CD4-positive, alpha-beta T cell treated with Interferon alpha-2 for 1 hour (primary cell): ENCODE results near the gene IL1R2.

Experiments used
- DNase-seq, 2 donors: peaks; one replicate each; pipeline ENCODE4 v3.0.0-alpha.2; 2020 to 2022

The IL1R2 gene

DNA sequence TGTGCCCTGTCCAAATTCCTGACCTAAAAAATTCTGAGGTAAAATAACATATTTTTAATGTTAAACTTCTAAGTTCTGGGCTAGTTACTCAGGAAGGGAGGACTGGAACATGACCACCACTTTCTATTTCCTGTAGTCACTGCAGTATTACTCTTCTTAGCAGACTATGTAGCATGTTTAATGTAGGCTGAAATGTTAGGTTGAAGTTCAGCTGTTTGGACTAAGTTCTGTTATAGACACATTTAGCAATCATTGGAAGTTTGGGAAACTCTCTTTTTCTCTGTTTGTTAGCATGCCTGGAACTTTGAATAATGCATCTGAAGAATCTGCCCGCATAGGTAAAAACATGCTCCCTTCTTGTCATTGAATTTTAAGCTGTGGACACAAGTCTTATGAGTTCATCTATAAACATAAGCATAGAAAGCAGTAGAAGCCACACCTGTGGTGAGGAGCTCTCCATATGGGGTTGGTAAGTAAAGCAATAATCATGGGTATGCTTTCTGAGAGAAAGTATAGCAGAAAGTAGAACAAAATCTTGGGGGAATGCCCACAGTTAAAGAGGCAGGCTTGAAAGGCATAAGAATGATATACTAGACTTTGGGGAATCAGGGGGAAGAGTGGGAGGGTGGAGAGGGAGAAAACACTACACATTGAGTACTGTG, 52.6 kb downstream of the IL1R2 start:
- DNase-seq = no peak

- DNase-seq = no peak
These were observed 53.3 kb downstream of the IL1R2 start for GRCh38 chr2:102044967-102045489.

DNA sequence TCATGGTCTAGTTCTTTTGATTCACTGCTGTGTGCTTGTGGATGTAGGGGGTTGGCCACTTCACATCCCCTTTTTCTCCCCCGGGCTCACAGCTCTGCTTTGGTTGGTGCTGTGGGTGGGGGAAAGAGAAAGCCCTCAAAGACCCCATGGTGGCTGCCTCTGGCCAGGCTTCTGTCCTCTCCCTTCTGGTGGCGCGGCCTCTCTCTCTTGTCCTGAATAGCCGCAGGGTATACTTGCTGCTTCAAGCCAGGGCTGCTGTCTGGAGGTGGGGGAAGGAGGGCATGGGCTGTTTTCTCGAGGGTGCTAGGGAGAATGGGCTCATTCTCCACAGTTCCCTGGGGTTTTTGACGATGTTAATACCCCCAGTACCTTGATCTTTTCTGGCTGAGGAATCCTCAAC, 53.9 kb downstream of the IL1R2 start:
- DNase-seq = no peak

DNA sequence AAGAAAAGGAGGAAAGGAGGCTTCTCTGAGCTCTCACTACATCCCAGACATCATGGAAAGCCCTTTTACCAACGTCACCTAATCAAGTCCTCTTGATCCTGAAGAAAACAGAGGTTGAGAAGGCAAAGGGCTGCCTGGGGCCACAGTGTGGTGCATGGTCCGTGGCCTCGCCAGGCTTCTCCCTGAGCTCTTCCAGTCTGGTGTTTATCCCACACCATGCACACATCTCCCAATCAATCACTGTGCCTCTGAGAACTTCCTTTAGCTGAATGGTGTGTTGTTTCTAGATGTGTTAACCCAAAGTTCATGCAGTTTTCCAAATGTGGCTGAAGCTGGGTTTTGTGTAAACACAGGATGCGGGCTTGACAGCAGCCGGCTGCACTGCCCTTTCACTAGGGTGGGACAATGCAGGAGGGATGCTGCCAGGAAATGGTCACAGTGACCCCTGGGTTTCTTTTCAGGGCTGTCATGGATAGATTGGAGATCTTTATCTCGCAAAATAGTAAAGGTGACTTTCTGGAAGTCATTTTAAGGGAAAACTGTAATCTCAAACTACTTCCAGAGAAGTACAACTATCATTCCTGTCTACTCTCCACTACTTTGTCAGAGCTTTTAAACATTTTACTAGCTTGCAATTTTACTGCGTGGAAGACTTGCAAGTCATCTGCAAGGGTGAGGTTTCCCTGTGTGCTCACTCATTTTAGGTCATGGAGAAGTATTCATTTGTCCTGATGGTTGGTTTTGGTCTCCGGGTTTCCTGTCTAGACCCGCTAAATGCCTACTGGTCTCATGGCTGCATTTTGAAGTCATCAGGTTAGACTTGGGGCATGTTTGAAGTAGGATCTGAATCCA, 54.6 kb downstream of the IL1R2 start:
- no peak for DNase-seq

GRCh38 chr2:102048465-102048864, 56.7 kb downstream of the IL1R2 start:
- no peak for DNase-seq

DNA sequence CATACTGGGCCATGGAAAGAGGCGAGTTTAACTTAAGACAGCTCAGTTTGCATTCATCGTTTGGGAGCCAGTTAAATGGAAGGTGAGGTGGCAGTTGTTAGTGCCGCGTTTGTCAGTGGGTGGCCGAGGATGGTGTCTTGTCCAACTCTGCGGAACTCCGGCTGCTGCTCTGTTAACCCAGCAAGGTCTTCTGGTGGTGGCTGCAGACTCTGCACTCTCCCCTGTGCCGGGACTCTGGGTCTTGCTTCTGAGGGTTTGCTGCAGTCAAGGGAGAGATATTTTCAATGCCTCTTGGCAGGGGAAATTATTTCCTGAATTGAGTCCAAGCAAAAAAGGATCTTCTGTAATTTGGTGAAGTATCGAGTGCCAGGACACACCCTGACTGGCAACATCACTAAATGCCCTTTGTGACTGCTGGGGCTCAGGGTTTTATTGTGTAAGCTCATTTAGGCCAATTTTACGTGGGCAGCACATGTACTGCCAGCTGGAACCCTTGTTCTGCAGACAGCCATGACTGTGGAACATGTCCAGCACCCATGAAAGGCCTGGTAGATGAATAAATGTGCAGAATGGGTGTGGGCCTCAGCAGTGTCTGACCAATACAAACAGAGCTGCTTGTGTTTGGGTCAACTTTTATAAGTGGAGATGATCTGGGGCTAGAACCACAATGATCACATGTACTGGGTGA, 58.1 kb downstream of the IL1R2 start:
- no peak for DNase-seq

GRCh38 chr2:102050854-102051391, 59.2 kb downstream of the IL1R2 start:
- DNase-seq = no peak

DNA sequence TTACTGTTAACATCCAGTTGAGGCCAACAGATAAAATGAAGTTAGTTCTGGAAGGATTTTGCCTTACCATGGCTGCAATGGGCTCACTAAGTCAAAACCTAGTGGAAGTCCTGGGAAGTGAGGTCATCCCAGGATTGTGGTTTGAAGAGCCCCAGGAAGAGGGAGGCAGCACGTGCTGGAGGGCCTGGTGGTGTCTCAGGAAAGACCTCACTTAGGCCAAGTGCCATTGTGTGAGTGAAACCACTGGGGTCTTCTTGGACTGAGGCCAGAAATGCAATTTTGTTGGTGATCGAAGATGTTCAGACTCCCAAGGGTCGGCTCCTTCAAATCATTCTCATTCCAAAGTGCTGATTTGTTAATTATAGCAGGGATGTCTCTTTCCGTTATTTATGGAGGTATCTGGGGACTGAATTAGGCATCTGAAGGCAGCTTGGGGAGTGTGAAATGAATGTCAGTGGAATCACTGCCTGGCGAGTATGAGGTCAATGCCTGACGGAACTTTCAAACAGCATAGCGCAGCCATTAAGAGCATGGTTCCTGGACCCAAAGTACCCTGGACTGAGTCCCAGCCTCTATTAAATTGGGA, 60.0 kb downstream of the IL1R2 start:
- DNase-seq = no peak

DNA sequence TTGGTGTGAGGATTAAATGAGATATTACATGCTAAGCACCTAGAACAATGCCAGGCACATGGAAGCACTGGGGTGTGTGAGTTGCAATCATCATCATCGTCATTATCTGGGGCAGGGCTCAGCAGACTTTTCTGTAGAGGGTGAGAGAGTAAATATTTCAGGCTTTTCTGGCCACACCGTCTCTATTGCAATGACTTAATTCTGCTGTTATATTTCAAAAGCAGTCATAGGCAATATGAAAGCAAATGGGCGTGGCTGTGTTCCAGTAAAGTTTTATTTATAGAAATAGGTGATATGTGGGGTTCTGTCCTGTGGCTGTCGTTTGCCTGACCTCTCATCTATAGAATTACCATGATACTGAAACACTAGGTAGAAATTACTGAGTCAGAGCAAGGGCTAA, 60.6 kb downstream of the IL1R2 start:
- no peak for DNase-seq

DNA sequence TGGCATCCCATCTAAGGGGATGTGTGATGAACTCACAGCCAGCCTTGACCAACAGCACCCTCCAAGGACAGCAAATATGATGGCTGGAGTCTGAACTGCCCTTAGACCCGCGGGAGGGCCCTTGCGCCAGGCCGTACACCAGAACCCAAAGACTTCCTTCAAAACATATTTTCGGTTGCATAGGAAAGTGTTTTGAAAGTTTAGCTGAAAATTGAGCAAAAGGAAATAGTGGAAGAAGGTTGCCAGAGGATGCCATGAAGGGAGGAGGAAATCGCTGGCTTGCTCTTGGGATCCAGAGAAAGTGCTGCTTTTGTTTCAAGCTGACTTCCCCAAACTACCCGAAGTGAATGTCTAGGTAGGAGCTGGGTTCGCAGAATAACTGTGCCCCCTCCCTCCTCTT, 61.3 kb downstream of the IL1R2 start:
- DNase-seq = no peak

- DNase-seq = no peak
These were observed 63.7 kb downstream of the IL1R2 start for GRCh38 chr2:102055346-102055990.

DNA sequence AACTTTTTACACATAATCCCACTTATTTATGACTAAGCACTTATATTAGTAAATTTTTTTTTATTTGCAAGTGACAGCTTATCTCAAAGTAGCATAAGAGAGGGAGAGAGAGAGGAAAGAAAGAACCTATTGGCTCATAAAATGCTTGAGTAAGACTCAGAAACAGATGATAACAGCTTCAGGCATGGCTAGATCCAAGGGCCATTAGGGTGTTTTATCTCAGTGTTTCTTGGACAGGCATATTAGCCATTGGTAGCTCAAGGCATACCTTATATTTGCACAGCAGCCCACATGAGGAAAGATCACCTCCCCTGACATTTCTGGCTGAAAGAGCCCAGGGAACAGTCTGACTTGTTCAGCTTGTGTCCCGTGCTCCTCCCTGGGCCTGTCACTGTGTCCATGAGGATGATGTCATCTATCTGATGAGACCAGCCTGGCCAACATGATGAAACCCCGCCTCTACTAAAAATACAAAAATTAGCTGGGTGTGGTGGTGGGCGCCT, 64.4 kb downstream of the IL1R2 start:
- DNase-seq = no peak

DNA sequence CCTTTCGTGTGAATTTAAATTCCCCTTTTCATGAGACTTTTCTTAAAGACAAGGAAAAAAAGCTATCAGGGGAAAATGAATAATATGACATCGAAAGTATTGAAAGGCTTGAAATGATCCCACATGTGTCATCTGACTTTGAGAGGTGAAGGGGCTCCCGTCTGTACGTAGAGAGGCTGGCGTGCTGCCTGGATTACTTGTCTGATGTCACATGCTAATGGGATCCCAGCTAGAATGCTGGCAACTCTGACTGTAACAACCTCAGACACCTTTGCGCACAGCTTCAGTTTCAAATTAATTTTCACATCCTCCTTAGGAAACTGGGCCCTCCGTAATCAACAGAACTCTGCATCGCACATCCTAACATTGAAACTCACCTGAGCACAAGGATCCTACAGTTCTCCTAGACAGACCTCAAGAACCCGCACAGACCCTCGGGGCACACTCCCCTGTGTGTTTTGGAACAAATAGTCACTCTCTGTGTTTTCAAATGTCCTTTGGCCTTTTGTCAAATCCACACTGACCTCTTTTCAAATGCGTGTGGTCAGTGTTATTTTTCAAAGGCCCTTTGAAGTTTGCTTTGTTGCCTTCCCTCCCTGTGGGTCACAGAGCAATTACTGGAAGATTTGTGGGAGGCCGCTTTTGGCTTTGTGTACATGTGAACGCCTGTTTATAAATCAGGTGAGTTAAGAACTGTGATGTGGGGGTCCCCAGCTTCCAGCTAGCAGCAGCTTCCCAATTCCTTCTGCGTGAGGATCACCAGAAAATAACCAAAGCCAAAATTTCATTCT, 65.9 kb downstream of the IL1R2 start:
- no peak for DNase-seq

GRCh38 chr2:102058293-102058833, 66.6 kb downstream of the IL1R2 start:
- DNase-seq = no peak

DNA sequence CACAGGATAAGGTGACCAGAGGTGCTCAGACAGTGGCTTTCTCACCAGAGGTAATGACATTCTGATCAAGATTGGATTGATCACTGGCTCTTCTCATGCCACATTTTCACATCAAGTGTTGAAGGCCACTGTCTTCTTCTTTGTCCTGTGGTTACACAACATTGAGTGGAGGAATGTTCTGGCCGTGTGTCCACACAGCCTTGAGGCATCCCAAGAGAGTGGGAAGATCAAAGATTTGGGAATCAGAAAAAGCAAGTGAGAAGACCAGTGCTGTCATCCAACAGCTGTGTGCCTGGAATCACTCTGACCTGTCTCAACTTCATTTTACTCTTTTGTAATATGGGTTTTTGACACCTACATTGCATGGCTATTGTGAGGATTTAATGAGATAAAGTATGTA, 67.4 kb downstream of the IL1R2 start:
- DNase-seq = no peak

- DNase-seq = no peak
These were observed 68.3 kb downstream of the IL1R2 start for GRCh38 chr2:102060047-102060446.

DNA sequence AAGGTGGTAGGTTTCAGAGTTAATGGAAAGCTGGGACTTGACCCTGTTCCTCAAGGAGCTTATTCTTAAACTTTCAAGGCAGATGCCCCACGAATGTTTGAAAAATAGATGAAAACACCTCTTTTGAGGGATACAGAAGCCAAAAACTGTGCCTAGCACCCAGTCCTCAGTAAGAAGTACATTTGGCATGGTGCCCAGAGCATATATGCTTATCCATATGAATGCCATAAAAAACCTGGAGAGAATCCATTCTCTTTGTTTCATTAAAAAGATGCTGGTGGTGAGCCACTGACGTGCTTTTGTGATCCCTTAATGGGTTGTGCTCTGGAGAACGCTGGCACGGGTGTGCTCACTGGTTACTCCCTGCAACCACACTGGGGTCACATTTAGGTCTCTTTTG, 69.0 kb downstream of the IL1R2 start:
- no peak for DNase-seq

DNA sequence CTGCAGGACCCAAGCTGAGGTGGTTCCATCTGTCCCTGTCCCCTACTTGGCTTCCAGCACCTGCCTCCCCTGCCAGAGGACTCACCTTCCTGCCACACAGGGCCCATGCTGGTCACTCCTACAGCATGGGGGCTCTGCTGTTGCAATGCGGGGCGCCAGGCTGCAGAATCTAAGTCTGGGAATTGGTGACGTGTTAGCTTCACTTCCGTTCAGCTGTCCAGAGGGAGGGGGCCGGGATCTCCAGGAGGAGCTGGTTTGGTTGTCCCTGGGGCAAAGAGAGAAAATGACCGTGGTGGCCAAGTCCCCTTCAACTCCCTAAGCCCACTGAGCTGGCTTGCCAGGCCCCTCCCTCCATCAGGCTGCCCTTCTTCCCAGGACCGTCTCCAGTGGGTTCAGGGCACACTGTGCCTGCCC, 69.5 kb downstream of the IL1R2 start:
- no peak for DNase-seq

GRCh38 chr2:102061962-102062795, 70.4 kb downstream of the IL1R2 start:
- DNase-seq = no peak

DNA sequence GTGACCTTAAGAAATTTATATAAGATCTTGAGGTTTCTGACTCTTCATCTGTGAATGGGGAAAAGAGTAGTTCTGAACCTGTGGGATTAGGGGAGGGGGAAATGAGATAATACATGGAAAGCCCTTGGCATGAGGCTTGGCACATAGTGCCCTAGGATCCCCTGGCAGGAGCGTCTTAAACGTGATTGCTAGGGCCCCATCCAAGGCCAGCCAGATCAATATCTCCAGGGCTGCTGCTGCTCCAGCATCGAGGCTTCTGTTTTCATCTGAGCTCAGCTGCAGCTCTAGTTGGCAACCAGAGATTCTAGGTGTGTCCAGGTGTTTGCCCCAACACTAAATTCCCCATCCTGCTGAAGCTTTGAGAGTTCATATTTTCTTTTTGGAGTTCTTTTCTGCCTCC, 71.0 kb downstream of the IL1R2 start:
- no peak for DNase-seq
